ENCODE data around the gene NGEF.

NGEF gene

DNA sequence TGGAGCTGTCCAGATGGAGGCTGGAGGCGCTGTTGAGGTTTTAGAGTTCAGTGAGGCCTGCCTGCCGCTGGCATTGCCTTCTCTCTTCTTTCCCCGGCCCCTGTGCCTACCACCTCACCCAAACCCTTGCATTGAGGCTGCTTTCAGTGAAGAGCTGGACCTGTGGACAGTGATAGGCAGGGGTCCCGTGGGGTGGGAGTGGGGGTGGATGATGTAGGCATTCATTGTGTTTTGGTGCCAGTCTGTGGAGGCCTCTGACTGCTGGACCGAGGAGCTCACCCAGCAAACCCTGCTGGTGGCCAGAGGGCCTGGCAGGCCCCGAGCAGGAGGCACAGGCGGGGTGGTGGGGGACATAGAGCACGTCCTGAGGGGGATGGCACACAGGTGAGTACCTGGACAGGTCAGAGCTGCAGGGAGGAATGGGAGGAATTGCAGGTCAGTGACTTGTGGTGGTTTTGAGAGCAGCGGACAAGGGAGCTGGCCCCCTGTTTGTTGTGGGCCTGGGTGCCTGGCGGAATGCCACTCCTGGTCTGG lies 35.6 kb downstream of the NGEF start:
- CTCF ChIA-PET = no interaction called here
- no peak for TF ChIP-seq ZSCAN16 (tag by site-specific recombination; IDR thresholded peaks at IDR 0.05)
- TF ChIP-seq ZNF423 (tag by site-specific recombination; IDR thresholded peaks at IDR 0.05) = no peak
- TF ChIP-seq, protein P1, sequence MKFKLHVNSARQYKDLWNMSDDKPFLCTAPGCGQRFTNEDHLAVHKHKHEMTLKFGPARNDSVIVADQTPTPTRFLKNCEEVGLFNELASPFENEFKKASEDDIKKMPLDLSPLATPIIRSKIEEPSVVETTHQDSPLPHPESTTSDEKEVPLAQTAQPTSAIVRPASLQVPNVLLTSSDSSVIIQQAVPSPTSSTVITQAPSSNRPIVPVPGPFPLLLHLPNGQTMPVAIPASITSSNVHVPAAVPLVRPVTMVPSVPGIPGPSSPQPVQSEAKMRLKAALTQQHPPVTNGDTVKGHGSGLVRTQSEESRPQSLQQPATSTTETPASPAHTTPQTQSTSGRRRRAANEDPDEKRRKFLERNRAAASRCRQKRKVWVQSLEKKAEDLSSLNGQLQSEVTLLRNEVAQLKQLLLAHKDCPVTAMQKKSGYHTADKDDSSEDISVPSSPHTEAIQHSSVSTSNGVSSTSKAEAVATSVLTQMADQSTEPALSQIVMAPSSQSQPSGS (tag by site-specific recombination; IDR thresholded peaks at IDR 0.05; ENCODE audit: low read depth) = no peak
- TF ChIP-seq FEZF1 (tag by site-specific recombination; IDR thresholded peaks at IDR 0.05) = no peak
- no peaks in the 10 kb centered on the region for H3K4me1 ChIP-seq (ENCODE audit: control insufficient read depth, insufficient read depth, low read length)
- POLR2A ChIA-PET = interaction anchor here (0.6 kb wide), 1 partner anchor 19 kb away, joined by 3 read pairs; no protein-coding TSS in a partner anchor
- no peak overlapping the region for H3K4me3 ChIP-seq (ENCODE audit: low read depth, low read length)
- H3K36me3 ChIP-seq (ENCODE audit: control insufficient read depth in 2 of 2, insufficient read depth in 1 of 2, low read length in 2 of 2) = no peaks in the 10 kb centered on the region
- no peak overlapping the region for H3K27ac ChIP-seq (ENCODE audit: extremely low read depth, low read depth, low read length)
- no peaks in the 10 kb centered on the region for H3K9me3 ChIP-seq (ENCODE audit: control insufficient read depth, insufficient read depth, low read depth, low read length)

DNA sequence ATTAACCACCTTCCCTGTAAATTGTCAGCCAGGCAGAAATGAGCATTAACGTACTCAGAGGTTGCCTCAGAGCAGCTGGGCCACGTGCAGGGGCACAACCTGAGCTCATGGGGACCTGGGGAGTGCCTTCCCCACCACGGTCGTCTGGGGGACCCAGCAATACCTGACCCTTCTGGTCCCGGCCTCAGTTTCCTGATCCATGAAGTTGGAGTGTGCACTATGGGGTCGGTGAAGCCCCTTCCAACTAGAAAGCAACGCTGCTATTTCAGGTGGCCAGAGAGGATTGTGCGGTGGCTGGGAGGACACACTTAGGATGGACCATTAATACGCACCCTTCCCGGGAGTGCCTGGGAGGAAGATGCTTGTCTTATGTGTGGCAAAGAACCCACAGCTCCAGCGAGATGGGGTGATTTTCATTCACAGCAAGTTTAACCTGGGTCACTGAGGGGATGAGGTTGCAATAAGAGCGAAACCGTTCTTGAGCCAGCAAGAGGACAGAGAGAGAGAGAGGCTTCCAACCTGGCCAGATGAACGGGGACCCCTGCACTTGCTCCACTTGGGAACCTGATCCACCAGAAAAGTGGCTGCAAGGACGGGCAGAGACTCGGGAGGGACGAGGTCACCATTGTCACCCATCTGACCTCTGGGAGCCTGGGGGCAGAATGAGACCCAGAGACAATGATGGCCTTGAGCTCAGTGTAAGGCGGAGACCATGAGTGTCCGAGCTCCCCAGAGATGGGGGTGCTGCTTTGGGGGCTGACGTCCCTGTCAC lies 36.2 kb downstream of the NGEF start:
- no peaks in the 10 kb centered on the region for H3K4me1 ChIP-seq (ENCODE audit: control insufficient read depth, insufficient read depth, low read length)
- TF ChIP-seq ZNF654 (tag by site-specific recombination; IDR thresholded peaks at IDR 0.05; ENCODE audit: low read depth) = no peak
- no peak for TF ChIP-seq SETDB1 (IDR thresholded peaks at IDR 0.05; ENCODE audit: insufficient read length, low read length)
- no peak for TF ChIP-seq ZNF510 (tag by site-specific recombination; IDR thresholded peaks at IDR 0.05; ENCODE audit: insufficient replicate concordance)
- TF ChIP-seq, protein P2, sequence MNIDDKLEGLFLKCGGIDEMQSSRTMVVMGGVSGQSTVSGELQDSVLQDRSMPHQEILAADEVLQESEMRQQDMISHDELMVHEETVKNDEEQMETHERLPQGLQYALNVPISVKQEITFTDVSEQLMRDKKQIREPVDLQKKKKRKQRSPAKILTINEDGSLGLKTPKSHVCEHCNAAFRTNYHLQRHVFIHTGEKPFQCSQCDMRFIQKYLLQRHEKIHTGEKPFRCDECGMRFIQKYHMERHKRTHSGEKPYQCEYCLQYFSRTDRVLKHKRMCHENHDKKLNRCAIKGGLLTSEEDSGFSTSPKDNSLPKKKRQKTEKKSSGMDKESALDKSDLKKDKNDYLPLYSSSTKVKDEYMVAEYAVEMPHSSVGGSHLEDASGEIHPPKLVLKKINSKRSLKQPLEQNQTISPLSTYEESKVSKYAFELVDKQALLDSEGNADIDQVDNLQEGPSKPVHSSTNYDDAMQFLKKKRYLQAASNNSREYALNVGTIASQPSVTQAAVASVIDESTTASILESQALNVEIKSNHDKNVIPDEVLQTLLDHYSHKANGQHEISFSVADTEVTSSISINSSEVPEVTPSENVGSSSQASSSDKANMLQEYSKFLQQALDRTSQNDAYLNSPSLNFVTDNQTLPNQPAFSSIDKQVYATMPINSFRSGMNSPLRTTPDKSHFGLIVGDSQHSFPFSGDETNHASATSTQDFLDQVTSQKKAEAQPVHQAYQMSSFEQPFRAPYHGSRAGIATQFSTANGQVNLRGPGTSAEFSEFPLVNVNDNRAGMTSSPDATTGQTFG (tag by site-specific recombination; IDR thresholded peaks at IDR 0.05; ENCODE audit: borderline replicate concordance) = no peak
- no peak for TF ChIP-seq ZNF2 (tag by site-specific recombination; IDR thresholded peaks at IDR 0.05)
- TF ChIP-seq ZSCAN30 (tag by site-specific recombination; IDR thresholded peaks at IDR 0.05) = no peak
- TF ChIP-seq SP3 (tag by site-specific recombination; IDR thresholded peaks at IDR 0.05) = no peak
- no peak for TF ChIP-seq GLIS2 (tag by site-specific recombination; IDR thresholded peaks at IDR 0.05)
- no peak for TF ChIP-seq ZNF555 (tag by site-specific recombination; conservative IDR thresholded peaks at IDR 0.05)
- no peak for TF ChIP-seq SP2 (tag by site-specific recombination; IDR thresholded peaks at IDR 0.05)
- no peak for TF ChIP-seq ZNF394 (tag by site-specific recombination; IDR thresholded peaks at IDR 0.05; ENCODE audit: borderline replicate concordance)
- no peak for TF ChIP-seq HOXC10 (CRISPR knock-in tag; IDR thresholded peaks at IDR 0.05)
- TF ChIP-seq, protein P1 (tag by site-specific recombination; IDR thresholded peaks at IDR 0.05; ENCODE audit: low read depth) = no peak
- TF ChIP-seq SCRT1 (tag by site-specific recombination; IDR thresholded peaks at IDR 0.05; ENCODE audit: borderline replicate concordance) = no peak
- no peak overlapping the region for H3K27ac ChIP-seq (ENCODE audit: extremely low read depth, low read depth, low read length)
- H3K4me3 ChIP-seq (ENCODE audit: low read depth, low read length) = no peak overlapping the region
- POLR2A ChIA-PET = no interaction called here
- no peaks in the 10 kb centered on the region for H3K36me3 ChIP-seq (ENCODE audit: control insufficient read depth in 2 of 2, insufficient read depth in 1 of 2, low read length in 2 of 2)
- H3K9me3 ChIP-seq (ENCODE audit: control insufficient read depth, insufficient read depth, low read depth, low read length) = no peaks in the 10 kb centered on the region
- CTCF ChIA-PET = no interaction called here

Measured in HEK293 (cell line).